H9 (cell line): Measurements from ENCODE around the gene CCDC182. TPM values are rescaled to one million over a fixed set of nuclear protein-coding genes. Genes with fewer than 3 reads are reported as not detected.

ENCODE experiments used
- DNase-seq: peaks from one replicate; pipeline ENCODE4 v3.0.0-alpha.2; 2017
- H2AFZ ChIP-seq: one replicate; pipeline ENCODE4 v1.6.1; 2013; ENCODE audit warnings: mild to moderate bottlenecking, low read length, control low read depth, moderate library complexity
- H2AK5ac ChIP-seq: 2 replicates; pipeline ENCODE4 v1.6.1; 2013; ENCODE audit warnings: low read length, control low read depth, mixed read lengths; ENCODE audit not compliant: insufficient read length
- H2BK120ac ChIP-seq: one replicate; pipeline ENCODE4 v1.6.1; 2013; ENCODE audit warnings: low read depth, mild to moderate bottlenecking, low read length, control low read depth, inconsistent platforms; ENCODE audit not compliant: poor library complexity, severe bottlenecking
- H2BK12ac ChIP-seq: 2 replicates; pipeline ENCODE4 v1.6.1; 2013; ENCODE audit warnings: low read length, control low read depth, mixed read lengths, low read depth; ENCODE audit not compliant: insufficient read length
- H2BK15ac ChIP-seq: 2 replicates; pipeline ENCODE4 v1.6.1; 2013; ENCODE audit warnings: low read depth, low read length, control low read depth
- H2BK20ac ChIP-seq: one replicate; pipeline ENCODE4 v1.6.1; 2013; ENCODE audit warnings: low read depth, mild to moderate bottlenecking, low read length, control low read depth, inconsistent platforms; ENCODE audit not compliant: poor library complexity, severe bottlenecking
- H2BK5ac ChIP-seq: 2 replicates; pipeline ENCODE4 v1.6.1; 2013; ENCODE audit warnings: low read length, control low read depth, mixed read lengths; ENCODE audit not compliant: insufficient read length
- H3K14ac ChIP-seq: 2 replicates; pipeline ENCODE4 v1.6.1; 2013; ENCODE audit warnings: low read length, control low read depth; ENCODE audit not compliant: insufficient read depth
- H3K18ac ChIP-seq: 2 replicates; pipeline ENCODE4 v1.6.1; 2013; ENCODE audit warnings: low read depth, mild to moderate bottlenecking, mixed read lengths, low read length, control low read depth; ENCODE audit not compliant: insufficient read length
- H3K23ac ChIP-seq: 2 replicates; pipeline ENCODE4 v1.6.1; 2013; ENCODE audit warnings: low read length, control low read depth, mixed read lengths, low read depth; ENCODE audit not compliant: insufficient read length
- H3K23me2 ChIP-seq: 2 replicates; pipeline ENCODE4 v1.6.1; 2013; ENCODE audit warnings: low read depth, mild to moderate bottlenecking, mixed read lengths, low read length, control low read depth; ENCODE audit not compliant: insufficient read length, poor library complexity, severe bottlenecking
- H3K27ac ChIP-seq: 2 replicates; pipeline ENCODE4 v1.5.1; 2013; ENCODE audit warnings: low read length, control low read depth, mixed read lengths, low read depth; ENCODE audit not compliant: insufficient read length
- H3K27me3 ChIP-seq: 2 replicates; pipeline ENCODE4 v1.6.1; 2013; ENCODE audit warnings: low read length, control low read depth, inconsistent platforms; ENCODE audit not compliant: insufficient read depth
- H3K4ac ChIP-seq: 2 replicates; pipeline ENCODE4 v1.6.1; 2013; ENCODE audit warnings: low read depth, mild to moderate bottlenecking, control low read depth, inconsistent platforms, low read length, moderate library complexity
- H3K4me1 ChIP-seq: 2 replicates; pipeline ENCODE4 v1.6.1; 2013; ENCODE audit warnings: low read length, control low read depth, inconsistent platforms; ENCODE audit not compliant: insufficient read depth
- H3K4me2 ChIP-seq: 2 replicates; pipeline ENCODE4 v1.6.1; 2013; ENCODE audit warnings: low read length, control low read depth, mixed read lengths; ENCODE audit not compliant: insufficient read length, insufficient read depth
- H3K56ac ChIP-seq: 2 replicates; pipeline ENCODE4 v1.6.1; 2013; ENCODE audit warnings: low read depth, mild to moderate bottlenecking, mixed read lengths, low read length, control low read depth; ENCODE audit not compliant: insufficient read length
- H3K79me1 ChIP-seq: 2 replicates; pipeline ENCODE4 v1.6.1; 2013; ENCODE audit warnings: low read depth, mild to moderate bottlenecking, moderate library complexity, low read length, control low read depth, inconsistent platforms; ENCODE audit not compliant: insufficient read depth, poor library complexity, severe bottlenecking
- H3K79me2 ChIP-seq: 2 replicates; pipeline ENCODE4 v1.6.1; 2013; ENCODE audit warnings: low read length, control low read depth, inconsistent platforms; ENCODE audit not compliant: insufficient read depth
- H3K9ac ChIP-seq: 2 replicates; pipeline ENCODE4 v1.6.1; 2013; ENCODE audit warnings: low read length, control low read depth, mixed read lengths; ENCODE audit not compliant: insufficient read length; ENCODE audit errors: extremely low read depth
- H3K9me3 ChIP-seq: one replicate; pipeline ENCODE4 v1.6.1; 2013; ENCODE audit warnings: low read depth, low read length, inconsistent platforms; ENCODE audit not compliant: control insufficient read depth
- H3T11ph ChIP-seq: one replicate; pipeline ENCODE4 v1.6.1; 2013; ENCODE audit warnings: mild to moderate bottlenecking, low read length, control low read depth, inconsistent platforms
- H4K20me1 ChIP-seq: one replicate; pipeline ENCODE4 v1.6.1; 2013; ENCODE audit not compliant: control insufficient read depth, insufficient read length, insufficient read depth
- H4K5ac ChIP-seq: 2 replicates; pipeline ENCODE4 v1.6.1; 2013; ENCODE audit warnings: low read depth, mild to moderate bottlenecking, mixed read lengths, low read length, control low read depth; ENCODE audit not compliant: insufficient read length
- H4K8ac ChIP-seq: replicated peaks from 2 replicates; pipeline ENCODE4 v1.6.1; 2013; ENCODE audit warnings: low read length, control low read depth, mixed read lengths, low read depth; ENCODE audit not compliant: insufficient read length
- H4K91ac ChIP-seq: 2 replicates; pipeline ENCODE4 v1.6.1; 2013; ENCODE audit warnings: low read depth, mild to moderate bottlenecking, moderate library complexity, mixed read lengths, low read length, control low read depth; ENCODE audit not compliant: insufficient read length
- H3K27ac Mint-ChIP-seq, 3 experiments: 2 replicates in 2 of 3; 3 replicates in 1 of 3; pipeline ENCODE4 v1.8.0; 2020 to 2021; ENCODE audit warnings: mixed read lengths in 3 of 3, mild to moderate bottlenecking in 1 of 3, moderate library complexity in 1 of 3
- H3K27me3 Mint-ChIP-seq: 2 replicates; pipeline ENCODE4 v1.8.0; 2021; ENCODE audit warnings: low read depth, mild to moderate bottlenecking, moderate library complexity, mixed read lengths
- H3K36me3 Mint-ChIP-seq, 3 experiments: 2 replicates in 2 of 3; 3 replicates in 1 of 3; pipeline ENCODE4 v1.8.0; 2020 to 2021; ENCODE audit warnings: low read depth in 3 of 3, mixed read lengths in 3 of 3; ENCODE audit not compliant: insufficient read depth in 1 of 3
- H3K4me1 Mint-ChIP-seq, 2 experiments: 2 replicates each; pipeline ENCODE4 v1.8.0; 2020; ENCODE audit warnings: mixed read lengths in 2 of 2
- H3K4me3 Mint-ChIP-seq, 2 experiments: 2 replicates in 1 of 2; 3 replicates in 1 of 2; pipeline ENCODE4 v1.8.0; 2020 to 2021; ENCODE audit warnings: mild to moderate bottlenecking in 2 of 2, mixed read lengths in 2 of 2, moderate library complexity in 1 of 2
- H3K9me3 Mint-ChIP-seq, 2 experiments: 2 replicates in 1 of 2; 3 replicates in 1 of 2; pipeline ENCODE4 v1.8.0; 2020; ENCODE audit warnings: mild to moderate bottlenecking in 2 of 2, mixed read lengths in 2 of 2, moderate library complexity in 1 of 2
- WGBS: extraction: QIAGEN DNeasy Blood & Tissue Kit; methylation state at CpG from one replicate; pipeline ENCODE4 v1.1.7; 2013; ENCODE audit warnings: missing lambda C conversion rate, low lambda C conversion rate, mixed read lengths; ENCODE audit not compliant: insufficient read length; ENCODE audit errors: extremely low coverage; 5-methylcytosine and 5-hydroxymethylcytosine counted together
- total RNA-seq: library from RNA; stranded (reverse); gene quantifications from 2 replicates; pipeline ENCODE4 v1.2.1, GENCODE V29; 2021
- TF ChIP-seq, protein P1 (sequence below): fragments of 200-600 bp; sonication (generic); conservative IDR thresholded peaks from 3 replicates; pipeline ENCODE4 v1.8.0; 2021; ENCODE audit warnings: antibody characterized with exemption, mild to moderate bottlenecking

CCDC182 gene
- total RNA-seq, 1 experiment from 2014 or later: not detected

- no peak overlapping the region for H3K18ac ChIP-seq
- H3K9ac ChIP-seq: no peak overlapping the region
- H3K27ac ChIP-seq: no peak overlapping the region
- no peak overlapping the region for H3K27ac Mint-ChIP-seq
- H3K56ac ChIP-seq: no peak overlapping the region
- no peaks in the 10 kb centered on the region; the same call in 1 of the 2 replicates for H3K4me1 ChIP-seq
- WGBS: no CpG with 5 or more reads among the region's 6 CpGs
- H3K4ac ChIP-seq: no peak overlapping the region
- H2BK20ac ChIP-seq: no peak overlapping the region
- no peaks in the 10 kb centered on the region for H3K9me3 ChIP-seq
- H2AK5ac ChIP-seq: no peak overlapping the region
- H4K20me1 ChIP-seq: no peaks in the 10 kb centered on the region
- H3K23me2 ChIP-seq: no peaks in the 10 kb centered on the region
- no peak for DNase-seq
- no peak overlapping the region for H4K5ac ChIP-seq
- TF ChIP-seq, protein P1, sequence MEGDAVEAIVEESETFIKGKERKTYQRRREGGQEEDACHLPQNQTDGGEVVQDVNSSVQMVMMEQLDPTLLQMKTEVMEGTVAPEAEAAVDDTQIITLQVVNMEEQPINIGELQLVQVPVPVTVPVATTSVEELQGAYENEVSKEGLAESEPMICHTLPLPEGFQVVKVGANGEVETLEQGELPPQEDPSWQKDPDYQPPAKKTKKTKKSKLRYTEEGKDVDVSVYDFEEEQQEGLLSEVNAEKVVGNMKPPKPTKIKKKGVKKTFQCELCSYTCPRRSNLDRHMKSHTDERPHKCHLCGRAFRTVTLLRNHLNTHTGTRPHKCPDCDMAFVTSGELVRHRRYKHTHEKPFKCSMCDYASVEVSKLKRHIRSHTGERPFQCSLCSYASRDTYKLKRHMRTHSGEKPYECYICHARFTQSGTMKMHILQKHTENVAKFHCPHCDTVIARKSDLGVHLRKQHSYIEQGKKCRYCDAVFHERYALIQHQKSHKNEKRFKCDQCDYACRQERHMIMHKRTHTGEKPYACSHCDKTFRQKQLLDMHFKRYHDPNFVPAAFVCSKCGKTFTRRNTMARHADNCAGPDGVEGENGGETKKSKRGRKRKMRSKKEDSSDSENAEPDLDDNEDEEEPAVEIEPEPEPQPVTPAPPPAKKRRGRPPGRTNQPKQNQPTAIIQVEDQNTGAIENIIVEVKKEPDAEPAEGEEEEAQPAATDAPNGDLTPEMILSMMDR: no peak
- H2BK15ac ChIP-seq: no peak overlapping the region
- no peak overlapping the region for H3K23ac ChIP-seq
- no peak overlapping the region for H4K91ac ChIP-seq
- no peak overlapping the region for H3K4me3 Mint-ChIP-seq
- no peak overlapping the region for H2BK12ac ChIP-seq
- H3K4me1 Mint-ChIP-seq: peaks cover 10 to 12% of the 10 kb centered on the region in 2 experiments
- H3K36me3 Mint-ChIP-seq: no peaks in the 10 kb centered on the region
- no peak overlapping the region for H2BK120ac ChIP-seq
- H2BK5ac ChIP-seq: no peak overlapping the region
- H3K9me3 Mint-ChIP-seq: no peaks in the 10 kb centered on the region
- H3T11ph ChIP-seq: no peak overlapping the region
- H4K8ac ChIP-seq: no peak overlapping the region
- H2AFZ ChIP-seq: no peak overlapping the region
- no peak overlapping the region for H3K14ac ChIP-seq
- H3K79me2 ChIP-seq: no peaks in the 10 kb centered on the region
- H3K27me3 Mint-ChIP-seq: peaks cover 36% of the 10 kb centered on the region
- H3K27me3 ChIP-seq: no peaks in the 10 kb centered on the region
- no peaks in the 10 kb centered on the region for H3K79me1 ChIP-seq
- no peak overlapping the region for H3K4me2 ChIP-seq
These were observed 33.2 kb upstream of the CCDC182 start for GRCh38 chr17:57778306-57778705.
